HepG2 (cell line): ENCODE measurements around the gene HOXB4. TPM values are rescaled to one million over a fixed set of nuclear protein-coding genes. Genes with fewer than 3 reads are reported as not detected.

ENCODE experiments used
- ATAC-seq: fragments of 200-7000 bp; cut with Tn5 transposase; 3 replicates; pipeline ENCODE4 v1.9.1; 2020; ENCODE audit warnings: mild to moderate bottlenecking, moderate library complexity
- BruUV-seq: library from RNA; stranded (reverse); fragments of 400-500 nt; replicated peaks from 2 replicates; lab custom pipeline; 2021; lab: Mats Ljungman, UMichigan
- CTCF ChIA-PET: fragments of 300-600 bp; formaldehyde crosslinking; extraction: SDS; loops from one replicate; lab custom pipeline; 2021; ENCODE audit warnings: low total read pairs, inconsistent platforms, low intra/inter-chr PET ratio; lab: Yijun Ruan, JAX
- POLR2A ChIA-PET: fragments of 350-600 bp; sonication (Branson Sonifier 250); formaldehyde crosslinking; loops from one replicate; lab custom pipeline; 2020; ENCODE audit warnings: antibody characterized with exemption, inconsistent platforms; lab: Yijun Ruan, JAX
- DNase-seq: peaks from one replicate; pipeline ENCODE4 v3.0.0-alpha.2; 2015; ENCODE audit warnings: low spot score
- FAIRE-seq: peaks from 3 replicates; lab custom pipeline; 2011; peaks lifted over from hg19 to GRCh38; lab: Jason Lieb, UNC
- H2AFZ ChIP-seq: one replicate; pipeline ENCODE4 v1.6.1; 2011; ENCODE audit warnings: low read length, inconsistent platforms
- H3K27ac ChIP-seq: fragments of 300-600 bp; 3 replicates; pipeline ENCODE4 v1.8.0; 2011; ENCODE audit warnings: mixed run types, mild to moderate bottlenecking, mixed read lengths, low read length, inconsistent platforms; ENCODE audit not compliant: insufficient read depth; ENCODE audit errors: extremely low read length
- H3K27me3 ChIP-seq, 2 experiments: fragments of 200-600 bp in 1 of 2; 2 replicates in 1 of 2; 3 replicates in 1 of 2; pipeline versions ENCODE4 v1.6.0 to v1.8.0; 2011; ENCODE audit warnings: low read length in 2 of 2, mild to moderate bottlenecking in 2 of 2, moderate library complexity in 2 of 2, inconsistent platforms in 1 of 2; ENCODE audit not compliant: insufficient read depth in 2 of 2, control insufficient read depth in 1 of 2
- H3K36me3 ChIP-seq, 2 experiments: fragments of 200-600 bp in 1 of 2; replicated peaks in 1 of 2; 2 replicates in 1 of 2; 3 replicates in 1 of 2; pipeline versions ENCODE4 v1.5.1 to v1.8.0; 2011; ENCODE audit warnings: low read length in 2 of 2, inconsistent platforms in 1 of 2; ENCODE audit not compliant: insufficient read depth in 2 of 2, control insufficient read depth in 1 of 2
- H3K4me1 ChIP-seq: 2 replicates; pipeline ENCODE4 v1.5.1; 2012; ENCODE audit warnings: low read length, inconsistent platforms; ENCODE audit not compliant: insufficient read depth
- H3K4me2 ChIP-seq: 2 replicates; pipeline ENCODE4 v1.6.0; 2011; ENCODE audit warnings: low read depth, low read length, inconsistent platforms
- H3K4me3 ChIP-seq, 3 experiments: fragments of 200-600 bp in 1 of 3; sonication (generic), shearing (Covaris generic) in 1 of 3; replicated peaks in 1 of 3; 2 replicates each; pipeline ENCODE4 v1.5.1; 2011 to 2016; ENCODE audit warnings: low read length in 3 of 3, inconsistent platforms in 2 of 3, low read depth in 2 of 3, mild to moderate bottlenecking in 2 of 3, control low read depth in 1 of 3, mixed read lengths in 1 of 3; ENCODE audit not compliant: insufficient read depth in 1 of 3
- H3K79me2 ChIP-seq: one replicate; pipeline ENCODE4 v1.6.1; 2011; ENCODE audit warnings: low read length, inconsistent platforms; ENCODE audit not compliant: insufficient read depth
- H3K9ac ChIP-seq: 2 replicates; pipeline ENCODE4 v1.6.0; 2011; ENCODE audit warnings: mild to moderate bottlenecking, low read depth, low read length, inconsistent platforms; ENCODE audit not compliant: insufficient read depth
- H3K9me3 ChIP-seq: 2 replicates; pipeline ENCODE4 v1.5.1; 2012; ENCODE audit warnings: mild to moderate bottlenecking, low read length
- H4K20me1 ChIP-seq: 2 replicates; pipeline ENCODE4 v1.6.0; 2011; ENCODE audit warnings: inconsistent platforms, mild to moderate bottlenecking, low read length, moderate library complexity; ENCODE audit not compliant: insufficient read depth
- CEBPZ ChIP-seq: IDR thresholded peaks from 2 replicates; pipeline ENCODE4 v1.6.1; 2012; ENCODE audit warnings: low read length, improper control_type of control experiment
- JUNB ChIP-seq: sonication (generic); formaldehyde crosslinking; IDR thresholded peaks from 2 replicates; pipeline ENCODE4 v1.8.0; 2022; ENCODE audit warnings: missing genetic modification reagents, mild to moderate bottlenecking, borderline replicate concordance
- KDM5B ChIP-seq: sonication (generic); formaldehyde crosslinking; IDR thresholded peaks from 2 replicates; pipeline ENCODE4 v1.4.0; 2020; ENCODE audit warnings: missing genetic modification reagents, mild to moderate bottlenecking, borderline replicate concordance
- KMT2B ChIP-seq: IDR thresholded peaks from 2 replicates; pipeline ENCODE4 v1.6.1; 2016; ENCODE audit warnings: missing genetic modification reagents, missing compliant biosample characterization
- NCOA5 ChIP-seq: sonication (generic); formaldehyde crosslinking; IDR thresholded peaks from 2 replicates; pipeline ENCODE4 v1.4.0; 2020; ENCODE audit warnings: missing genetic modification reagents
- SMYD3 ChIP-seq: sonication (generic); formaldehyde crosslinking; IDR thresholded peaks from 2 replicates; pipeline ENCODE4 v1.8.1; 2023; ENCODE audit warnings: mild to moderate bottlenecking, missing genetic modification reagents
- SNAPC4 ChIP-seq: sonication (generic); formaldehyde crosslinking; IDR thresholded peaks from 2 replicates; pipeline ENCODE4 v1.4.0; 2020; ENCODE audit warnings: mild to moderate bottlenecking, missing genetic modification reagents
- ZBTB20 ChIP-seq: sonication (generic); formaldehyde crosslinking; IDR thresholded peaks from 2 replicates; pipeline ENCODE4 v1.8.1; 2023; ENCODE audit warnings: missing genetic modification reagents, low read depth, mild to moderate bottlenecking, borderline replicate concordance
- ZNF564 ChIP-seq: sonication (generic); formaldehyde crosslinking; IDR thresholded peaks from 2 replicates; pipeline ENCODE4 v1.8.1; 2023; ENCODE audit warnings: mild to moderate bottlenecking, missing genetic modification reagents
- ZNF713 ChIP-seq: sonication (generic); formaldehyde crosslinking; IDR thresholded peaks from 2 replicates; pipeline ENCODE4 v1.4.0; 2020; ENCODE audit warnings: mild to moderate bottlenecking, missing genetic modification reagents
- WGBS: methylation state at CpG from one replicate; pipeline ENCODE4 v1.1.6; 2017; ENCODE audit warnings: low lambda C conversion rate; 5-methylcytosine and 5-hydroxymethylcytosine counted together
- in situ Hi-C: cut with HindIII; loops from 2 replicates; pipeline ENCODE4 v1.10.0; 2017; ENCODE audit warnings: low pct_unique_long_range_greater_than_20kb; ENCODE audit not compliant: extremely low pct_ligation_motif_present
- intact Hi-C: fragments of 100-400 bp; cut with micrococcal nuclease; formaldehyde crosslinking; loops from one replicate; pipeline ENCODE4 v1.10.0; 2022; ENCODE audit not compliant: unreplicated experiment
- polyA plus RNA-seq, 8 experiments: library from polyadenylated mRNA; depleted of rRNA in 3 of 8; stranded (reverse) in 7 of 8; unstranded in 1 of 8; fragments of >200 nt; fragmentation: Illumina TruSeq in 4 of 8; extraction: Trizol in 4 of 8; gene quantifications; 2 replicates each; pipeline versions ENCODE4 v1.2.1 to v1.2.3, GENCODE V29; 2011 to 2016; ENCODE audit warnings: low read depth in 4 of 8, missing spikeins in 1 of 8, mixed read lengths in 1 of 8; ENCODE audit not compliant: insufficient read depth in 1 of 8
- total RNA-seq, 5 experiments: library from RNA; depleted of rRNA; stranded (reverse); fragments of >200 nt; fragmentation: Illumina TruSeq; extraction: Trizol; gene quantifications; 2 replicates each; pipeline ENCODE4 v1.2.3, GENCODE V29; 2016; ENCODE audit warnings: low read depth in 1 of 5

Gene HOXB4
- total and polyA plus RNA-seq, 2 of the 13 experiments (the other 11 are each of a cell fraction or from before 2014, with no cell fraction given): not detected

- ChIA-PET CTCF (no interaction called here), POLR2A (no interaction called here)
- H3K36me3 ChIP-seq: no peaks in the 10 kb centered on the region
- no peak within 1 kb of the TSS for H3K4me3 ChIP-seq
- no peak within 1 kb of the TSS for H3K4me2 ChIP-seq
- H3K9ac ChIP-seq: no peak within 1 kb of the TSS
- H3K9me3 ChIP-seq: no peaks in the 10 kb centered on the region
- no peak for DNase-seq
- H3K4me1 ChIP-seq: no peaks in the 10 kb centered on the region
- H4K20me1 ChIP-seq: no peaks in the 10 kb centered on the region; the same call in 1 of the 2 replicates
- peaks cover 10 to 97% of the 10 kb centered on the region in 2 experiments for H3K27me3 ChIP-seq
- TF ChIP-seq ZNF564 (CRISPR knock-in tag) (no peak), KDM5B (CRISPR knock-in tag) (no peak), NCOA5 (CRISPR knock-in tag) (no peak), KMT2B (CRISPR knock-in tag) (no peak), ZBTB20 (CRISPR knock-in tag) (no peak), JUNB (CRISPR knock-in tag) (no peak), ZNF713 (CRISPR knock-in tag) (no peak)
- no TSS peak for BruUV-seq
- ATAC-seq: no peak
- no peak for FAIRE-seq
- in situ Hi-C loops: no loop called here
- H3K27ac ChIP-seq: no peak within 1 kb of the TSS
- H2AFZ ChIP-seq: no peak within 1 kb of the TSS
- 52% methylated on average over 12 of the region's 12 CpGs for WGBS
- no peaks in the 10 kb centered on the region for H3K79me2 ChIP-seq
- intact Hi-C loops: no loop called here
These were observed 33.2 kb downstream of the HOXB4 start, which contains the start of gene HOXB2 for GRCh38 chr17:48545022-48545375. Gene HOXB2 (minus strand): TSS chr17:48545109. CDS start chr17:48544911, 198 bp downstream.

DNA sequence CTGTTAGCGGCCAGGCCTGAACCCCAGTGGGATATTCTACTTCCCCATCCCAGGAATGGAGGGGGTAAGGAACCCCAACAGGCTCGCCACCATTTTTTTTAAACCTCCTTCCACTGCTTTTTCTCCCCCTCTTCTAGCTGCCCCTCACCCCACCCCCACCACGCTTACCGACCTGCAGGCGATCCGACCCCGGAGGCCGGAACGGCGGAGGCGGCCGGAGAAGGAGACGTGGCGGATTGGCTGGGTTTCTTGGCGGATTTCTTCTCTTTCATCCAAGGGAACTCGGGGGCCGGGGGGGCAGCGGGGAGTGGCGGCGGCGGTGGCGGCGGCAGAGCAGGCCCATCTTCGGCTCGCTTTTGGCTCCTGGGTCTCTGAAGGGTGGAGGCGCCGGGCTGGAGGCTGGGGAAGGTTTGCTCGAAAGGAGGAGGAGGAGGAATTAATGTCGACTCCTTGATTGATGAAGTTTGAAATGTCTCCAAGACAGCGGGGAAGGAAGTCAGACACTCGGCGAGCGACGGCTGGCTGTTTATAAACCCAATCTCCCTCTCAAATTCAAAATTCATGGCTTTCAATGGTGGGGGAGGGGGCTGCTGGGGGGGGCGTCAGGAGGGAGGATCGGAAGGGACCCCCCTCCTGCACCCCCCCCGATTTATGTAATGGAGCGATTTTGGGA lies 33.7 kb downstream of the HOXB4 start:
- ATAC-seq: no peak
- ChIA-PET POLR2A (no interaction called here), CTCF (no interaction called here)
- in situ Hi-C loops (no loop called here), intact Hi-C loops (no loop called here)
- H4K20me1 ChIP-seq: no peaks in the 10 kb centered on the region
- H3K9me3 ChIP-seq: no peaks in the 10 kb centered on the region
- WGBS: 47% methylated on average over 38 of the region's 38 CpGs
- no peak overlapping the region for H3K9ac ChIP-seq
- no peaks in the 10 kb centered on the region for H3K4me1 ChIP-seq
- DNase-seq: no peak
- no peak overlapping the region for H3K4me2 ChIP-seq
- no peaks in the 10 kb centered on the region for H3K79me2 ChIP-seq
- no peak overlapping the region for H3K27ac ChIP-seq
- no TSS peak for BruUV-seq
- no peak overlapping the region for H3K4me3 ChIP-seq
- H3K27me3 ChIP-seq: peaks cover 8 to 98% of the 10 kb centered on the region in 2 experiments
- H3K36me3 ChIP-seq: no peaks in the 10 kb centered on the region
- FAIRE-seq: no peak
- no peak overlapping the region for H2AFZ ChIP-seq
- no peak for TF ChIP-seq SNAPC4 (CRISPR knock-in tag)
- TF ChIP-seq SMYD3 (CRISPR knock-in tag): no peak
- TF ChIP-seq CEBPZ: no peak
